RWPE1 (cell line): ENCODE measurements around the gene LRMDA.
"Not testable (repeated sequence)": the region's sequence is repeated elsewhere in the genome, so short reads cannot be mapped to it uniquely, and the experiment has no call there.

Source experiments
- CTCF ChIA-PET: fragments of 350-600 bp; sonication (Branson Sonifier 250); formaldehyde crosslinking; extraction: SDS; loops from one replicate; lab custom pipeline; 2021; lab: Yijun Ruan, JAX
- POLR2A ChIA-PET: fragments of 400-600 bp; formaldehyde crosslinking; extraction: SDS; loops from one replicate; lab custom pipeline; 2020; ENCODE audit warnings: antibody characterized with exemption; ENCODE audit not compliant: low non-redundant PET; lab: Yijun Ruan, JAX
- DNase-seq: peaks from one replicate; pipeline ENCODE4 v3.0.0; 2012; ENCODE audit warnings: low spot score
- H3K27ac ChIP-seq: fragments of 450-650 bp; 2 replicates; pipeline ENCODE4 v1.5.1; 2017
- CTCF ChIP-seq: fragments of 450-650 bp; conservative IDR thresholded peaks from 2 replicates; pipeline ENCODE4 v1.5.1; 2017; ENCODE audit warnings: low read depth, mild to moderate bottlenecking

LRMDA gene

GRCh38 chr10:76577455-76577854 is 1146.0 kb downstream of the LRMDA start:
- ChIA-PET POLR2A (no interaction called here), CTCF (no interaction called here)
- no peak overlapping the region for H3K27ac ChIP-seq

GRCh38 chr10:76581506-76582256 is 1150.3 kb downstream of the LRMDA start:
- ChIA-PET CTCF (no interaction called here), POLR2A (no interaction called here)
- no peak for TF ChIP-seq CTCF
- peak overlapping the region; percentile 29; the same call in 1 of the 2 replicates for H3K27ac ChIP-seq
- no peak for DNase-seq

More at GRCh38 chr10:76577455-76577854, 1146.0 kb downstream of the LRMDA start:
- no peak for TF ChIP-seq CTCF
- DNase-seq: no peak

- ChIA-PET CTCF (interaction anchor here (0.7 kb wide), 2 partner anchors 88 to 1229 kb away, joined by 3 to 6 read pairs; no protein-coding TSS in a partner anchor), POLR2A (no interaction called here)
- peak overlapping the region; percentile 22; the same call in 1 of the 2 replicates for H3K27ac ChIP-seq
- no peak for DNase-seq
- no peak for TF ChIP-seq CTCF
These were observed 1151.1 kb downstream of the LRMDA start for GRCh38 chr10:76582531-76582930.

- TF ChIP-seq CTCF: no peak
- DNase-seq: peak; percentile 92
- H3K27ac ChIP-seq: no peak overlapping the region
- ChIA-PET CTCF (interaction anchor here (0.6 kb wide), 1 partner anchor 34 kb away, joined by 3 read pairs; no protein-coding TSS in a partner anchor), POLR2A (no interaction called here)
These were observed 1152.3 kb downstream of the LRMDA start for GRCh38 chr10:76583711-76584161.

GRCh38 chr10:76584466-76584865 is 1153.0 kb downstream of the LRMDA start:
- DNase-seq, POLR2A ChIA-PET: not testable (repeated sequence)
- H3K27ac ChIP-seq: peak overlapping the region; percentile 90
- CTCF ChIA-PET: interaction anchor here (0.6 kb wide), 1 partner anchor 35 kb away, joined by 3 read pairs; no protein-coding TSS in a partner anchor
